ENCODE results near the gene B4GALT2. TPM values are rescaled to one million over a fixed set of nuclear protein-coding genes. Genes with fewer than 3 reads are reported as not detected.

The B4GALT2 gene
- total RNA-seq, 4 donors from 2014 or later = 2.3 to 45.8 (median 18.5) TPM

GRCh38 chr1:43957407-43958040 is 21.5 kb upstream of the B4GALT2 start:
- Histone ChIP-seq H3K4me1 (no peaks in the 10 kb centered on the region), H3K36me3 (no peaks in the 10 kb centered on the region), H3K4me3 (no peak overlapping the region), H3K27me3 (no peaks in the 10 kb centered on the region), H3K27ac (no peak overlapping the region), H3K9me3 (no peaks in the 10 kb centered on the region)
- DNase-seq = no peak
- TF ChIP-seq CTCF (IDR thresholded peaks at IDR 0.05) (no peak), POLR2A (IDR thresholded peaks at IDR 0.05) (no peak)
- intact Hi-C loops (cut with DNase I; ENCODE audit: low total_unique reads) = no loop called here

GRCh38 chr1:43958351-43959255 is 20.4 kb upstream of the B4GALT2 start:
- Histone ChIP-seq H3K4me1 (no peaks in the 10 kb centered on the region), H3K27me3 (no peaks in the 10 kb centered on the region), H3K36me3 (no peaks in the 10 kb centered on the region), H3K4me3 (no peak overlapping the region), H3K27ac (no peak overlapping the region), H3K9me3 (no peaks in the 10 kb centered on the region)
- TF ChIP-seq CTCF (IDR thresholded peaks at IDR 0.05) = no peak
- TF ChIP-seq POLR2A (IDR thresholded peaks at IDR 0.05) = no peak
- intact Hi-C loops (cut with DNase I; ENCODE audit: low total_unique reads) = no loop called here
- no peak for DNase-seq

GRCh38 chr1:43960798-43961197 is 18.2 kb upstream of the B4GALT2 start:
- H3K27me3 ChIP-seq = no peaks in the 10 kb centered on the region
- intact Hi-C loops (cut with DNase I; ENCODE audit: low total_unique reads) = no loop called here
- DNase-seq = no peak
- H3K9me3 ChIP-seq = no peaks in the 10 kb centered on the region
- H3K4me3 ChIP-seq = no peak overlapping the region
- TF ChIP-seq POLR2A (IDR thresholded peaks at IDR 0.05) (no peak), CTCF (IDR thresholded peaks at IDR 0.05) (no peak)
- H3K27ac ChIP-seq = no peak overlapping the region
- H3K4me1 ChIP-seq = no peaks in the 10 kb centered on the region
- H3K36me3 ChIP-seq = no peaks in the 10 kb centered on the region

- H3K9me3 ChIP-seq = no peaks in the 10 kb centered on the region
- TF ChIP-seq POLR2A (IDR thresholded peaks at IDR 0.05) (no peak), CTCF (IDR thresholded peaks at IDR 0.05) (no peak)
- no peaks in the 10 kb centered on the region for H3K27me3 ChIP-seq
- H3K4me3 ChIP-seq = no peak overlapping the region
- DNase-seq = no peak
- intact Hi-C loops (cut with DNase I; ENCODE audit: low total_unique reads) = no loop called here
- no peaks in the 10 kb centered on the region for H3K4me1 ChIP-seq
- H3K36me3 ChIP-seq = no peaks in the 10 kb centered on the region
- no peak overlapping the region for H3K27ac ChIP-seq
Measured at GRCh38 chr1:43961692-43962091, 17.3 kb upstream of the B4GALT2 start.

GRCh38 chr1:43962324-43962723 is 16.7 kb upstream of the B4GALT2 start:
- Histone ChIP-seq H3K4me1 (no peaks in the 10 kb centered on the region), H3K9me3 (no peaks in the 10 kb centered on the region), H3K27me3 (no peaks in the 10 kb centered on the region), H3K36me3 (no peaks in the 10 kb centered on the region), H3K4me3 (no peak overlapping the region), H3K27ac (no peak overlapping the region)
- TF ChIP-seq POLR2A (IDR thresholded peaks at IDR 0.05) (no peak), CTCF (IDR thresholded peaks at IDR 0.05) (no peak)
- no peak for DNase-seq
- intact Hi-C loops (cut with DNase I; ENCODE audit: low total_unique reads) = no loop called here
